Neural progenitor cell (in vitro differentiated cells): Measurements from ENCODE around the gene TIAM1.

Experiments
- CTCF ChIP-seq: fragments of 200-600 bp; sonication (generic); IDR thresholded peaks from 2 replicates; pipeline ENCODE4 v1.5.1; 2017; ENCODE audit warnings: antibody characterized with exemption, mild to moderate bottlenecking
- EZH2 ChIP-seq: fragments of 200-600 bp; sonication (generic); IDR thresholded peaks from 2 replicates; pipeline ENCODE4 v1.6.1; 2017; ENCODE audit warnings: antibody characterized with exemption, mild to moderate bottlenecking, moderate library complexity
- EZH2phosphoT487 ChIP-seq: fragments of 200-600 bp; sonication (generic); IDR thresholded peaks from 2 replicates; pipeline ENCODE4 v1.6.1; 2017; ENCODE audit warnings: antibody characterized with exemption

GRCh38 chr21:31356440-31356839 lies 12.4 kb upstream of the TIAM1 start:
- TF ChIP-seq EZH2 (no peak), CTCF (no peak), EZH2phosphoT487 (no peak)
